ENCODE data around the gene SNAPIN.

GRCh38 chr1:153693466-153693865 lies 35.0 kb downstream of the SNAPIN start:
- no peak for TF ChIP-seq CTCF (IDR thresholded peaks at IDR 0.05)
- TF ChIP-seq POLR2A (IDR thresholded peaks at IDR 0.05): no peak

All from esophagus squamous epithelium (tissue), 4 donors.